Activated T-cell treated with anti-CD3 and anti-CD28 coated beads for 4 hours (primary cell): ENCODE results near the gene SPTLC1.
A peak's percentile ranks its signal among the peaks of the same experiment; 100 is the strongest.
"Not testable (repeated sequence)": the region's sequence is repeated elsewhere in the genome, so short reads cannot be mapped to it uniquely, and the experiment has no call there.

Experiments used
- DNase-seq: peaks from one replicate; pipeline ENCODE4 v3.0.0-alpha.2; 2020

The SPTLC1 gene

GRCh38 chr9:92140074-92140753, 25.0 kb upstream of the SPTLC1 start:
- DNase-seq, result peak; percentile 57

- not testable (repeated sequence) for DNase-seq
Measured at GRCh38 chr9:92138960-92139540, 23.8 kb upstream of the SPTLC1 start.

DNA sequence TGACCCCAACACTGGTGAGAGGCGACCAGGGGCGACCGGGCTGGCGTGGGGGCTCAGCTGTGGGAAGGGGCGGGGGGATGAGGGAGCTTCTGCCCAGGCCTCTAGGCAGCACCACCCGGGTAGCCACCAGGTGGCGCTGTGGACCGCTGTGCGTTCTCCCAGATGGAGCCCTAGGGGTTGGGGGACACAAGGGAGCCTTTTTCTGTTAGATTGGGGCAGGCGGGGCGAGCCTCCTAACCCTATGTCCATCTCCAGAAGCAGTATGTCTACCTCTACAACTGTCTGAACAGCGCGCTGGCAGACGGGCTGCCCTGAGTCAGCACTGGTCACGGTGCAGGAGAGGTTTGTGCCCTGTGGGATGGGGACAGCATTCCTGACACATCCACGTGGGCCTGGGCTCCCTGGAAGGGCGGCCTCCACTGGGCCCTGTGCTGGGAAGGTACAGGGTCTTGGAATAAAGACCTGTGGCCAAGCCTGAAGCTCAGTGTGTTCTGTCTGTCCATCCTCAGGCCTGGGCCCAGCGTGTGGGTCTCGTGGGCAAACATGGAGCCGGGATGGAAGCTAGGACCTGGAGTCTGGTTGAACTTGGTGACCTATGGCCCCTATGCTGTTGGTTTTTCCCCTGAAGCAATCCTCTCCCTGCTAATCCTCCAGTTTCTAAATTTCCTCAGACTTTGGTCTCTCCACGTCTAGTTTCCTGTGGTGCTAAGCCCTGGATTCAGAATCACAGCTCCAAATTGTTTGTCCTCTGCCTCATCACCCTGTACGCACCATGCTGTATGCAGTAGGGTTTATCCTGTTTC, 23.1 kb upstream of the SPTLC1 start:
- peak; percentile 70 for DNase-seq

DNA sequence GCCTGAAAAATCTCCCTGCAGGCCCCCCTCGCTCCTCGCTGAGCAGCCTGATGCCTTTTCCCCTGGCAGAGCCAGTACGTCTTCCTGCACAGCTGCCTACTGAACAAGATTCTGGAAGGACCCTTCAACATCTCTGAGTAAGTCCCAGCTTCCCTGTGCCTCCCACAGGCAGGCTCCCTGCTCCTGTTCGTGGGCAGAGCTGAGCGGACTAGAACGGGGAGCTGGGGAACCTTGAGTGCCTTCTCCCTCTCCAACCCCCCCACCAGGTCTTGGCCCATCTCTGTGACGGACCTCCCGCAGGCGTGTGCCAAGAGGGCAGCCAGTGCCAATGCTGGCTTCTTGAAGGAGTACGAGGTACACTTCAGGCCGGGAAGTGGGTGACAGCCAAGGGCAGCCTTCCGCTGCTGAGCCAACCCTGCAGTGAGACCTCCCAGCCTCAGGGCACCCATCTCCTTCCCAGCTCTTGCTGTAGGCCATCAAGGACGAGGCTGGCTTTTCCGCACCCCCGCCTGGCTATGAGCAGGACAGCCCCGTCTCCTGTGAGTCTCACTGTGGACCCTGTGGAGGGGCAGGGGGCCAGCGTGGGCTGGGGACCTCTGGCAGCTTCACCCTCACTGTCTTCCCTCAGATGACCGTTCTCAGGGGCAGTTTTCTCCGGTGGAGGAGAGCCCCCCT, 21.1 kb upstream of the SPTLC1 start:
- no peak for DNase-seq

- no peak for DNase-seq
Measured at GRCh38 chr9:92135576-92135975, 20.4 kb upstream of the SPTLC1 start.

GRCh38 chr9:92133949-92134604, 18.9 kb upstream of the SPTLC1 start:
- DNase-seq, result peak; percentile 58

GRCh38 chr9:92132913-92133312, 17.7 kb upstream of the SPTLC1 start:
- DNase-seq, result not testable (repeated sequence)

GRCh38 chr9:92132501-92132900, 17.3 kb upstream of the SPTLC1 start:
- DNase-seq, result no peak

DNA sequence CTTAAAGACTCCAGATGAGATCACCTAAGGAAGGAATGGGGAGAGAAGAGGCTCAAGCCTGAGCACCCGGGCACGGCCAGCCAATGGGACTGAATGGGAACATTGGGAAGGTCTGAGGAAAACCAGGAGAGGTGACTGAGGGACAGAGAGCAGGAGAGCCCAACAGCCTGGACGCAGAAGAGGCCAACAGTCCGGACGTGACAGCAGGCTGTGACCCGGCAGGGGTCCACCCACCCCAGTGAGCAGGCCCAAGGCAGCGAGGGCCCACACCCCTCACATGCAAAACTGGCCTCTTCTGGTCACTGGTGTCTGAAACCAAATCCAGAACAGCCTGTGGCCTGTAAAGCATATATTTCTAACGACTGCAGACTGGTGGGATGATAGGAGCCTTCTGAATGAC, 7.6 kb upstream of the SPTLC1 start:
- no peak for DNase-seq

DNA sequence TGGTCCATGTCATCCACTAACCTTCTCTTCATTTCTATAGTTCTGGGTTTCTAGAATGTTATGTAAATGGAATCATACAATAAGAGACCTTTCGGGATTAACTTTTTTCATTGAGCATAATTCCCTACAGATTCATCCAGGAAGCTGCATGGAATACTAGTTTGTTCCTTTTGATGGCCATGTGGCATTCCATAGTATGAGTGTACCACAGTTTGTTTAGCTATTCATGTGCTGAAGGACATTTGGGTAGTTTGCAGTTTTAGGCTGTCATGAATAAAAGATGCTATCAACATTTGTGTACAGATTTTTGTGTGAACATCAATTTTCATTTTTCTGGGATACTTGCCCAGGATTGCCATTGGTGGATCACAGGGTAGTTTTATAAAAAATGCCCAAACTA, 6.8 kb upstream of the SPTLC1 start:
- DNase-seq, result no peak

DNA sequence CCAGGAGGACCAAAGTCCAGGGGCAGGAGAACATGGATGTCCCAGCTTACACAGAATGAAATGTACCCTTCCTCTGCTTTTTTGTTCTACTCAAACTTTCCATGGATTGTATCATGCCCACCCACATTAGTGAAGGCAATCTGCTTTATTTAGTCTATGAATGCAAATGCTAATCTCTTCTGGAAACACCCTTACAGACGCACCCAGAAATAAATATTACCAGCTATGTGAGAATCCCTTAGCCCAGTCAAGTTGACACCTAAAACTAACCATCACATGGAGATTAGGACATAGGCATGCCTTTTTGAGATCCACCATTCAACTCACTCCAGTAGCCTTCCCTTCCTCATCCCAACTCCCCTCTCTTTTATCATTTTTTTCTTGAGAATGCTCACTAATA, 6.1 kb upstream of the SPTLC1 start:
- DNase-seq, result no peak

GRCh38 chr9:92120138-92120537, 4.9 kb upstream of the SPTLC1 start:
- DNase-seq, result no peak

DNA sequence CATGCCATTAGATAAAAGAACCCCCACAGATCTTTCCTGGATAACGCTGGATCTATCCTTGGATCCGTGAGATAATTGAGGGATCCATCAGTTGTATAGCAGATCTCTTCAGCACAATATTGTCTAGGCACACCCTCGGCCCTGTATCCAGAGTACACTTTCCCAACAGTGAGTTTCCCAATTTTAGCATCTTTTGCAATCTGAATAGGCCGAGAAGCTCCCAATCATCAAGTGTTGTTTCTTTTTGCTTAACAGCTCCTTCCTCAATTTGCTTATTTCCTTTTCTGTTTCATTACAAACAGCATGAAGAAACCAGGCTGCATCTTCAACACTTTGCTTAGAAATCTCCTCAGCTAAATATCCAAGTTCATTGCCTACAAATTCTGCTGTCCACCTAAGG, 4.4 kb upstream of the SPTLC1 start:
- DNase-seq, result no peak

GRCh38 chr9:92108122-92108521, 7.1 kb downstream of the SPTLC1 start:
- no peak for DNase-seq

GRCh38 chr9:92105446-92106225, 9.6 kb downstream of the SPTLC1 start:
- not testable (repeated sequence) for DNase-seq

GRCh38 chr9:92103601-92104000, 11.6 kb downstream of the SPTLC1 start:
- DNase-seq, result not testable (repeated sequence)

DNA sequence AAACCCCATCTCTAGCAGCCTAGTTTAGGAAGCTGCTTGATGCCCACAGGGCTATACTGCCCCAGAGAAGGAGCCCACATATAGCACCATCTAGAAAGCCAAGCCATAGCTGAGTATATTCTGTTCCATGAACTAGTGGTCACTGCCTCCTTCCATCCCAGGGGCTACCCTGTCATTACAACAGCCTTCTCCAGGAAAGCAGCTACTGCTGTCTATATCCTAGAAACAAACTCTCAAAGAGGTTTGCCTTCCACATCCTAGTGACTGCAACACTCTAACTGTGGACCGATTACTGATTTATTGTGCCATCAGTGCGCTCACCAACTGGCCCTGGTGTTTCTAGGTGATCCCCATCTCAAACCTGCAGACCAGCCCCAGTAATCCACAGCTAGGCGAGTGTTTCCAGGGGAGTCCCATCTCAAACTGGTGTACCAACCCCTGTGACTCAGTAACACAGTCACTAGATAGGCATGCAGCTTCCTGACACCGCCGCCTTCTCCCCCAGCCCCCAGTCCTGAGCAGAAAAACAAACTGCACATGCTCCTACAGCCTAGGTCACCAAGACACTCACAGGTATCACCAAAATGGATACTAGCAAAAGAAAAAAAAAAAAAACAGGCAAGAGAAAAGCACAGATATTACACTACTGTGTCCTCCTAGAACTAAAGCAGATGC, 14.8 kb downstream of the SPTLC1 start:
- no peak for DNase-seq

DNA sequence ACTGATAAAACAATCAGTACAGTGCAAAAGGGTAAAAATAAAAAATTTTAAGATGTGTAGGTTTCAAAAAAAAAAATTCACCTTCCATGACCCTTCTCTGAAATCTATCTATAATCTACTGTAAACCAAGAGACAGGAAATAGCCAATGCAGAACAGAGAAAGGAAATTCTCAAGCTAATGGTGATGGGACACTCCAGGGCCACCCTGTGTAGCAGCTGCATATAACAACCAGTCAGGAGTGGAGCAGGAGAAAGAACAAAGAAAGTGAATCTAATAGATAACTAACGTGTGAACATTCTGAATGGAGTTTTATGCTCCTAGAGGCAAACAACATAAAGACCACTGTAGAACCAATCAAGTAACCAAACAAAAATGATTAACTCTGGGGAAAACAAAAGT, 16.6 kb downstream of the SPTLC1 start:
- no peak for DNase-seq

GRCh38 chr9:92097997-92098482, 17.2 kb downstream of the SPTLC1 start:
- no peak for DNase-seq

DNA sequence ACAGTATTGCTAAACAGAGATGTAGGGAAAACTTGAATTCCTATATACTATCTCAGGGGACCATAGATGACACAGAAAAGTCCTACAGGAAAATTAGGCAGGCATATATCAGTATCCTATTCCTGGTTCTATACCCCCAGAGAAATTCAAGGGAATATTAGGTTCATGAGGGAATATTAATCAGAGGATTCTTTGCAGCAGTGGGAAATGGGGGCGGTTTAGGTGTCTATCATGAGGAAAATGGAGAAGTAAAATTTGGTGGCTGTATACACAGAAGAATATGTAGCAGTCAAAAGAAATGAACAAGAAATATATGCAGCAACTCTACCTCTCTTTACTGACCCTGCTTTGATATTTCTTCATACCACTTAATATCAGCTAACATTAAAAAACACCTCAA, 20.0 kb downstream of the SPTLC1 start:
- DNase-seq, result no peak

DNA sequence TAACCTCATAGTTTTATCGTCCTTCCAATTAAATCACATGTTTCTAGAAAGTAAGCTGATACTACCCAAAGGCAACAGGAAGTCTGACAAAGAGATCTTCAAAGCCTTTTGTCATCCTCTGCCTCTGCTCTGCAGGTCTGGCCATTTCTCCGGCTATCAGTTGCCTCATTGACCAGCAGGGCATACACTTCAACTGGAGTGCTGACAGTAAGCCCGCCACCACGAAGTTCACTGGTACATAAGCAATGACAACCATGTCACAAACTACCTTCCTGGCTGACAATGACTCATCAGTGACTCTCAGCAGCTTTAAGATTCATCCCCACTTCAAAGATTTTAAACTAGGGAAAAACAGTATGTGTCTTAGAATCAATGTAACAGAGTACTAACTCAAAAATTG, 20.6 kb downstream of the SPTLC1 start:
- no peak for DNase-seq
